Lung microvascular endothelial cell (primary cell): ENCODE measurements around the gene CENPF. TPM values are rescaled to one million over a fixed set of nuclear protein-coding genes. Genes with fewer than 3 reads are reported as not detected.

Experiments
- DNase-seq, 2 donors: peaks; one replicate each; pipeline versions ENCODE4 v3.0.0 to v3.0.0-alpha.2; 2010; ENCODE audit warnings: low read depth in 2 of 2
- total RNA-seq: library from RNA; depleted of rRNA; stranded (reverse); fragments of >200 nt; gene quantifications from 2 replicates; pipeline ENCODE4 v1.2.1, GENCODE V29; 2014

The CENPF gene
- total RNA-seq, 1 donor from 2014 or later = 6.0 TPM

DNA sequence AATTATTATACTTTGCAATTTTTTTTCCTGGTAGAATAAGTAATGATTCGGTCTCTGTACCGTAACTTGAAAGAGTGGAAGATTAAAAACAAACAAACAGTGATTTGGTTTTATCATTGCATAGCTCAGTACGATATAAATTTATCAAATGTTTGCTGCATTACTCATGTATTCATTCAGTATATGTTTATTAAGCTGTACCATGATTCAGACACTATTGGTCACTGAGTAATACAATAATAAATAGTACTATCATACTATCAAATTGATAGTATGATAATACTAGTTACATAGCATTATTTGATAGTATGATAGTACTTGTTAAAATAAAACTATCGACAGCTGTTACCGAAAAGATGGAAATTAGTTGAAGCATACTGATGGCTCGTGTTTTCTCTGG, 12.1 kb downstream of the CENPF start:
- peak in 1 of 2 donors; percentile 27 for DNase-seq

DNA sequence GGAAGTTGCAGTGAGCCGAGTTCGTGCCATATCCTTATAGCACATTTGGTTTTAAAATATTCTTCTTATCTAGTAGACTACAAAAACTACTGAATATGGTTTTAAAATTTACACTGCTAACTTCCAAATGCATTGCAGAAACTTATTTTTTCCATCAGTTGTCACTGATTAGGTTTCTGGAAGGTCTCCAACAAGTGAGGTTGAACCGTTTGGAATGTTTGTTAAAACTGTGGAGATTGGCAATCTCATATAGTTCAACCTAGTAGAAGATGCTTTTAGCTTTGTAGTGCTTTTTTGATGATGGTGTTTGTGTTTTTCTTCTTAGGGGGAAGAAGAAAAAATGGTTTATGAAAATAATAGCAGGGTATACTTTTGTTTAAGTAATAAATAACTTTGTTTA, 12.9 kb downstream of the CENPF start:
- peak; percentile 12 to 48 for DNase-seq

DNA sequence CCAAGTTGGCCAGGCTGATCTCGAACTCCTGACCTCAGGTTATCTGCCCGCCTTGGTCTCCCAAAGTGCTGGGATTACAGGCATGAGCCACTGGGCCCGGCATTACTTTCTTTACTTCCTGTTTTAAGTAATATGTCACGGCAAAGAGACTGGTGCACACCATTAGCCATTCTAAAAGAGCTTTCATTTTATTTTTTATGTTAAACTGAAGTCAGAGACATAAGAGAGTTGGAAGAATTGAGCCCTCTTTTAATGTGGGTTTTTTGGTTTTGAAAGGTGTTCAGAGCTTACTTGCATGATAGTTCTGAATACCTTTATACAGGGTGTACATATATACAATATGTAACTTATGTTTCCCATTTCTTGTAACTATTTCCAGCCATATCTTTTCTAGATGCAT, 14.3 kb downstream of the CENPF start:
- DNase-seq = no peak

DNA sequence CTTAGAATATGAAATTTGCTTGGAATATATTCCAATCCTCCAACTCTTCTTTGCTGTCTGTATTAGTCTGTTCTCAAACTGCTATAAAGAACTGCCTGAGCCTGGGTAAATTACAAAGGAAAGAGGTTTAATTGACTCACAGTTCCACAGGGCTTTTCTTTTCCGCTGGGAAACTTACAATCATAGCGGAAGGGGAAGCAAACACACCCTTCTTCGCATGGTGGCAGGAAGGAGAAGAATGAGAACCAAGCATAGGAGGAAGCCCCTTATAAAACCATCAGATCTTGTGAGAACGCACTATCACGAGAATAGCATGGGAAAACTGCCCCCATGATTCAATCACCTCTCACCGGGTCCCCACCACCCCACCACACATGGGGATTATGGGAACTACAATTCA, 14.8 kb downstream of the CENPF start:
- peak in 1 of 2 donors; percentile 76 for DNase-seq

DNA sequence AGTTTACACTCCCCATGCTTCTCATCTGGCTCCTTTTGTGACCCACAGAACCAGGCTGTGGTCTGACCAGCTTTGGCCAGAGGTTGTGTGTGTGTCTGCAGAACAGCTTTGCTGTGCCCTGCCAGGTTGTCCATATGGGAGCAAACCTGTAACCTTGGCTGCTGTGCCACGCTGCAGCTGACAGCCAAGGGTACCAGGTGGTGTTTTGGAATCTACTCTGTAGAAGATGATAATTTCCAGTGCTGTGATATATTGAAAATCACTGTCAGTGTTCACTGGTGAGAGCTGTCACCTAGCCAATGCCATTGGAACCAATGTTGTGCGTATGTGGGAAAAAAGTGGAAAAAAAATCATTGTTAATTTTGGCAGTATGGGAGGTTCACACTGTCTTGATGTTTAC, 18.2 kb downstream of the CENPF start:
- no peak for DNase-seq

DNA sequence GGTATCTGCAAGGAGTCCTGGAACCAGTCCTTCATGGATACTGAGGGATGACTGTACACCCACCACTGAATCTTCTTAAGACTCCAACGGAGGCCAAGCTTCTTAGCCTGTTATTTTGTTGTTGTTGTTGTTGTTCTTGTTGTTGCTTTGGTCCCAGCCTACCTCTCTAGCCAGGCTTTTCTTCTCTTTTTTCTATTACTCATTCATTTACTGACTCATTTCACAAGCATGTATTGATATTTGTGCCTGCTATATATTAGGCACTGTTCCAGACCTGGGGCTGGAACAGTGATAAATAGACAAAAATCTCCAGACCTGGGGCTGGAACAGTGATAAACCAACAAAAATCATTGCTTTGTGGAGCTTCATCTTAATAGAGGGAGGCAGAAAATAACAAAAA, 20.4 kb downstream of the CENPF start:
- DNase-seq = no peak

DNA sequence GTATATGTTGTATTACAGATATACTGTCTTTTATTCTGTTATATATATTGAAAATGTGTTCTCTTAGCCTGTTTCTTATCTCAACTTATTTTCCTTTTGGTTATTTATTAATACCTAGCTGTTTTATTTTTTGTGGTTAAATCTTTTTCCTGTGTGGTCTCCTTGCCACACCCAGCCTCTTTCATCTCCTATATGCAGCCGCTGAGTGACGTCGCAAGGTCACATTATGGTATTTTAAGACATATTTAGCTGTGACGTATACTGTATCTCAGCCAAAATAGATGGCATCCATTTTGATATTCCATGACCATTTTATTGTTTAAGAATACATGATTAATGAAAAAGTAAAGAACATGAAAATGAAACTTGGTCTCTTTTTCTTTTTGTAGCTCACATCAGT, 29.1 kb downstream of the CENPF start:
- no peak for DNase-seq

DNA sequence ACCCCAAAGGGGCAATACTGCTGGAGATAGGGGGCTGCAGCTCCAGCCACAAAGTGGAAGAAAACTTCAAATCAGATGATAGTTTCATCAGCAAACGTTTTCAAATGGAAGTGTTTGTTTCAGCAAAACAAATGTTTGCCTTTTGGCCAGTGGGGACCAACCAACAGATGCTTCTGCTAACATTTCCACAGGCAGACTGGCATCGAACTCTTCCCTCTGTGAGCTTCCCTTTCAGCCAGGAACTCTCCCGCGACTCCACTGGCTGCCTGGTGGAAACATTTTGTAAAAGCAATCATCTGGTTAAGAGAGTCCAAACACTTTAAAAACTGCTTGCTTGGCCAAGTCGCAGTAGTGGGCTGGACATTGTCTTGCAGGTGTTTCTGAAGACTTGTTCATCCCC, 30.7 kb downstream of the CENPF start:
- no peak for DNase-seq

DNA sequence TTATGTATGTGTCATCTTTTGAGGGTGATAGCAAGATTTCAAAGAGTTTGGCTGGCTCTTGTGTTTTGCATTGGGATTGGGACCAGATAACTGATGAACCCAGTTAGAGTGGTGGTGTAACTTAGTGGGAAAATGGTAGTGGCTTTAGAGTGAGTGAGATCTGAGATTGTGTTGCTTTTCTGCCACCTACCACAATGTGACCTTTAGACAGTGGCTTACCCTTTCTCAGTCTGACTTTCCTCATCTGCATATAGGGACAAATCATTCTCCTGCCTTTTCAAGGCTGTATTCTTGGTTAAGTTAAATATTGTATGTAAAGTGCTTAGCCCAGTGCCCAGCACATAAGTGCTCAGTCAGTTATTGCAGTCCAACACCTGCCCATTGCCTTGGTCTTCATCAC, 31.3 kb downstream of the CENPF start:
- no peak for DNase-seq

DNA sequence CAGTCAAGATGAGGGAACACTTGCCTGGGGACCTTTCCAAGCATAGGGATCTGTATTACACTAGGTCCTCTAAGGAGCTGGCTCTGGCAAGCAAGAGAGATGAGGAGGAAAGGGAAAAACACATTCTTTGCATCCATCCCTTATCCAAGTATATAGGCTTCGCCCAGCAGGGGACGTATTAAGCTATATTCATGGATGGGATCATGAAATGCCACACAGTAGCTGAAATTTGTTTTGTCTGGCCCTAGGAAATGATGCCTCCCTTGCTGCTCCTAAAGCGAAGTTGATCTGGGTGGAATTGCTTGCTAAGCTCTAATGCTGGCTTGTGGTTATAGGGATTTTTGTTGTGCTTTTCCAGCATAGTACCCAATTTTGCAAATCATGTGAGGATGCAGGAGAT, 32.1 kb downstream of the CENPF start:
- no peak for DNase-seq

DNA sequence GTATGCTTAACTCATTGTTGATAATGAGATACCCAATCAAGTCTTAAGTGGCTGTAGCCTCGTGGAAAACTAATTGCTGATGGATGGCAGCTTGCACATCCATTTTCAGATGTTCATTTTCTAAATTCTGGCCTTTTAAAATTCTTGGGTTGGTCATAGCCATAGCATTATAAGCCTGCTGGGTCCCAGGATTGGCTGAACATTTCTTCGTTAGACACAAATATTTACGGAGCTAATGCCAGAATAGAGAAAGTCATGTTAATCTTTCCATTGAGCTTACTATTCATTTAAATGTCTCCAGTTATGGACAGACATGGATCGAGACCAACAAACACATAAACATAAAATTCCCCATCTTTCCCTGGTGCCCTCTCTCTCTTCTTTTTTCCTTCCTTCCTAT, 32.5 kb downstream of the CENPF start:
- no peak for DNase-seq

DNA sequence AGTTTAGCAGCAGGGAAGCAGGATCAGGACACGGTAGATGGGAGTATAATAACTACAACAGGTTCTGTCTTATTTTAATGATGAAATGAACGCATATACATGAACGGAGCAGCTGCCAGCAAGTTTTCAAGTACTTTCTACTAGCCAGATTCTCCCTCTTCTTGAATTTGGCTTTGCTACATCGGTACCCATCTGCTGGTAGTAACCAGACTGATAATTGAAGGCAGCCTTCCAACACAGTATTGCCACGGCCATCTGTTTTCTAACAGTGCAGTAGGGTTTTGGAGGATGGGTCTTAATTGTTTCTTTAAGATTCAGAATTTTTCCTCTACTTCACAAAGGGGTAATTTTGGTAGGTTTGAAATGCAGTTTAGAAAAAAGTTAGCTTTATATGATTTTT, 33.4 kb downstream of the CENPF start:
- DNase-seq = no peak

DNA sequence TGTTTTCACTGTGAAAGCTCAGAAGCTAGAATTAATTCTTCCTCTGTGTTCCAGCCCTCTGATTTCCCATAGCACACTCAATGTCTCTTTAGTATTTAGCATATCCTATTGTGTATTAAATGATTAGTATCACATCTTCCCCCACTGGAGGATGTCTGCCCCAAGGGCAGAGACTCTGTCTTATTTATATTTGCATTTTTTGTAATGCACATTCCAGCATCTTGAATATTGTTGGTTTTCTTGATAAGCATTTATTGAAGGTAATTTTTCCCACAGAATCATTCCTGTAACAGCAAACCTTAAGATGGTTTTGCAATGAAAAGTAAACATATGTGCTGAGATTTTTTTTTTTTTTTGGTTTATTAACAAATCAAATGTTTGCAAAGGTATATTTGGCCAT, 34.1 kb downstream of the CENPF start:
- no peak for DNase-seq

DNA sequence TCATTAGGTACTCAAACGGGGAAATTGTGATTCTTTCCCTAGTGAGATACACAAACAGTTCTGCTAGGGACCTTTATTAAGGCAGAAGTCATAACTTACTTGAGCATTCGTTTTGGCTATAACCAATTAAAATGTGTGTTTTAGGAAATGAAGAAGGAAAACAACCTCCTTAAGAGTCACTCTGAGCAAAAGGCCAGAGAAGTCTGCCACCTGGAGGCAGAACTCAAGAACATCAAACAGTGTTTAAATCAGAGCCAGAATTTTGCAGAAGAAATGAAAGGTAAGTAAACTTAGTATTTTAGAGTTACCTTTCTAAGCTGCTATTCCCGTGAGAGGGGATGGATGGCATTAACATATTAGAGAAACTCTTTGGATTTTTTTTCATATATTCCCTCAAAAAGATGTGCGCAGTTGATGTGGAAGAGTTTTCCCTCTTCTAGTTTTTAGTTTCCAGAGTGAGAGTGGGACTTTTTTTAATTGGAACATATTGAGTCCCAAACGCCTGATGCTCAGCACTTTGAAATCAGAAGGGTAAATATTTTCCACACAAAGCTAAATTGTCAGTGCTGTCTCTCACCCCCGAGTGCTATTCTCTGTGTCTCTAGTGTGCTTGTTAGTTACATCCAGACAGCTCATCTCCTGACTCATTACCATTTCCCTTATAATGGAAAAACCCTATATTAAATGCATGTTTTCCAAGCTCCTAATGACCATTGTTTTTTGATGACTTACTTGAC, 34.9 kb downstream of the CENPF start:
- DNase-seq = peak; percentile 44 to 74

DNA sequence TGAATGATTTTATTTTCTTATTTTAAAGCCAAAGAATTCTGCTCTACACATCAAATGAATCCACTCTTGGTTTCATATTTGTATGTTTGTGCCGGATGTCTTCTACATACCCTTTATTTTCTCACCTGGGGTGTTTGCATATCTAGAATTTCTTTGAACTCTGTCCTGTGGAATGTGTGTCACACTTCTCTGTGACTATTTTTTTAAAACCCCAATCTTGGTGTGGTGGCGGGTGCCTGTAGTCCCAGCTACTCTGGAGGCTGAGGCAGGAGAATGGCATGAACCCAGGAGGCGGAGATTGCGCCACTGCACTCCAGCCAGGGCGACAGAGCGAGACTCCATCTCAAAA, 35.4 kb downstream of the CENPF start:
- DNase-seq = no peak

DNA sequence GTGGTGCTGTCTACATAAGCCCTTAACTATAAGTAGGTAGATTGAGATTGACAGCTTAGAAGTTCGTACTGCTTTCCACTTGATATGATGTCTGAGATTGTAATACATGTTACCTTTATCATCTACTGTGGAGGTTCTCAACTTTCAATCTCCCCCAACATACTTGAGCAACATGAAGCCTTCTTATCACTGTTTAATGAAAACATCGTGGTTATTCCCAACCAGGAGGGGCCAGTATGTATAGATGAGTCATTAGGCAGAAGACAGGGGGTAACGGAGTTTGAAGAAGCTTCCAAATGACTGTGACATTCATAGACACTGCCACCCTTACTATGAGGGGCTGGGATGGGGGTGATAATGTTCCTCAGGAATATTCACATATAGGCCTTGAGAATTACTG, 36.0 kb downstream of the CENPF start:
- no peak for DNase-seq

DNA sequence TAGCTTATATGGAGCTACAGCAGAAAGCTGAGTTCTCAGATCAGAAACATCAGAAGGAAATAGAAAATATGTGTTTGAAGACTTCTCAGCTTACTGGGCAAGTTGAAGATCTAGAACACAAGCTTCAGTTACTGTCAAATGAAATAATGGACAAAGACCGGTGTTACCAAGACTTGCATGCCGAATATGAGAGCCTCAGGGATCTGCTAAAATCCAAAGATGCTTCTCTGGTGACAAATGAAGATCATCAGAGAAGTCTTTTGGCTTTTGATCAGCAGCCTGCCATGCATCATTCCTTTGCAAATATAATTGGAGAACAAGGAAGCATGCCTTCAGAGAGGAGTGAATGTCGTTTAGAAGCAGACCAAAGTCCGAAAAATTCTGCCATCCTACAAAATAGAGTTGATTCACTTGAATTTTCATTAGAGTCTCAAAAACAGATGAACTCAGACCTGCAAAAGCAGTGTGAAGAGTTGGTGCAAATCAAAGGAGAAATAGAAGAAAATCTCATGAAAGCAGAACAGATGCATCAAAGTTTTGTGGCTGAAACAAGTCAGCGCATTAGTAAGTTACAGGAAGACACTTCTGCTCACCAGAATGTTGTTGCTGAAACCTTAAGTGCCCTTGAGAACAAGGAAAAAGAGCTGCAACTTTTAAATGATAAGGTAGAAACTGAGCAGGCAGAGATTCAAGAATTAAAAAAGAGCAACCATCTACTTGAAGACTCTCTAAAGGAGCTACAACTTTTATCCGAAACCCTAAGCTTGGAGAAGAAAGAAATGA, 37.6 kb downstream of the CENPF start:
- no peak for DNase-seq

DNA sequence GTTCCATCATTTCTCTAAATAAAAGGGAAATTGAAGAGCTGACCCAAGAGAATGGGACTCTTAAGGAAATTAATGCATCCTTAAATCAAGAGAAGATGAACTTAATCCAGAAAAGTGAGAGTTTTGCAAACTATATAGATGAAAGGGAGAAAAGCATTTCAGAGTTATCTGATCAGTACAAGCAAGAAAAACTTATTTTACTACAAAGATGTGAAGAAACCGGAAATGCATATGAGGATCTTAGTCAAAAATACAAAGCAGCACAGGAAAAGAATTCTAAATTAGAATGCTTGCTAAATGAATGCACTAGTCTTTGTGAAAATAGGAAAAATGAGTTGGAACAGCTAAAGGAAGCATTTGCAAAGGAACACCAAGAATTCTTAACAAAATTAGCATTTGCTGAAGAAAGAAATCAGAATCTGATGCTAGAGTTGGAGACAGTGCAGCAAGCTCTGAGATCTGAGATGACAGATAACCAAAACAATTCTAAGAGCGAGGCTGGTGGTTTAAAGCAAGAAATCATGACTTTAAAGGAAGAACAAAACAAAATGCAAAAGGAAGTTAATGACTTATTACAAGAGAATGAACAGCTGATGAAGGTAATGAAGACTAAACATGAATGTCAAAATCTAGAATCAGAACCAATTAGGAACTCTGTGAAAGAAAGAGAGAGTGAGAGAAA, 38.4 kb downstream of the CENPF start:
- DNase-seq = no peak

DNA sequence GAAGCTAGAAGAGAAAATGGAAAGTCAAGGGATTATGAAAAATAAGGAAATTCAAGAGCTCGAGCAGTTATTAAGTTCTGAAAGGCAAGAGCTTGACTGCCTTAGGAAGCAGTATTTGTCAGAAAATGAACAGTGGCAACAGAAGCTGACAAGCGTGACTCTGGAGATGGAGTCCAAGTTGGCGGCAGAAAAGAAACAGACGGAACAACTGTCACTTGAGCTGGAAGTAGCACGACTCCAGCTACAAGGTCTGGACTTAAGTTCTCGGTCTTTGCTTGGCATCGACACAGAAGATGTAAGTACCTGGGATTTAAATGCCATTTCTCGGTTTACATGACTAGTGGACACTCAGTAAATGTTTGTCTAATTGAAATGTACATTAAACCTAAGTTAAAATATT, 40.0 kb downstream of the CENPF start:
- DNase-seq = no peak

DNA sequence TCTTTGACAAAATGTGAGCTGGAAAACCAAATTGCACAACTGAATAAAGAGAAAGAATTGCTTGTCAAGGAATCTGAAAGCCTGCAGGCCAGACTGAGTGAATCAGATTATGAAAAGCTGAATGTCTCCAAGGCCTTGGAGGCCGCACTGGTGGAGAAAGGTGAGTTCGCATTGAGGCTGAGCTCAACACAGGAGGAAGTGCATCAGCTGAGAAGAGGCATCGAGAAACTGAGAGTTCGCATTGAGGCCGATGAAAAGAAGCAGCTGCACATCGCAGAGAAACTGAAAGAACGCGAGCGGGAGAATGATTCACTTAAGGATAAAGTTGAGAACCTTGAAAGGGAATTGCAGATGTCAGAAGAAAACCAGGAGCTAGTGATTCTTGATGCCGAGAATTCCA, 42.7 kb downstream of the CENPF start:
- no peak for DNase-seq

DNA sequence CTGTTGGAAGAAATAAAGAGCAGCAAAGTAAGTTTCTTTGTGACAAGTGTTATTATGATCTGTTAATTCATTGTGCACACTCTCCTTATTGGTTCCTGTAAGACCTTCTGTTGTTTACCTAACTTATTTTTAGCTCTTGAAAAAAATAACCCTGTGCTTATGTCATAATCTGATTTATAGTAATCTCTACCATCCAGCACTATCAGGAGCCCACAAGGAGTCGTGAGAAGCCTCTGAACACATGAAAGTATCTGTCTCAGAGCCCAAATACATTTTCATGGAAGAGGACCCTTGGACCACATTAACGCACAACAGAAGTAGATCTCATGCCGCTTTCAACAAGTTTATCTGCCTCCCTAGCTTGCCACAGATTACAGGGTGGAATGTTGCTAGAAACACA, 45.8 kb downstream of the CENPF start:
- no peak for DNase-seq

DNA sequence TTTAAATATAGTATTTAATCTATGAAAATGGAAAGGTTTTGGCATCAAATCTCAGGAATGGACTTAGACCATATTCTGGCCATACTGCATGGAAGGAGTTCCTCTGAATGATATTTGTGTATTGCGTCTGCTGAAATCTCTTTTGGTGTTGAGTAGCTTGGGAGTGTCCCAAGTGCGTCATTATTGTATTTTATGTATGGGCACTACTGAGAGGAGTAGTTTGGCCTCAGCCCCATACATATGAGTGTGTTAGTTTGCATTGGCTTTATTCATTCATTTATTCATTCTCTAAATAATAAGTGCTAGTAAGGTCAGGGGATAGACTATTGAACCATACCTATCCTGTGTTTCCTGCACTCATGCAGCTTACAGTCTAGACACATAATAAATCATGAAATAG, 46.6 kb downstream of the CENPF start:
- no peak for DNase-seq

DNA sequence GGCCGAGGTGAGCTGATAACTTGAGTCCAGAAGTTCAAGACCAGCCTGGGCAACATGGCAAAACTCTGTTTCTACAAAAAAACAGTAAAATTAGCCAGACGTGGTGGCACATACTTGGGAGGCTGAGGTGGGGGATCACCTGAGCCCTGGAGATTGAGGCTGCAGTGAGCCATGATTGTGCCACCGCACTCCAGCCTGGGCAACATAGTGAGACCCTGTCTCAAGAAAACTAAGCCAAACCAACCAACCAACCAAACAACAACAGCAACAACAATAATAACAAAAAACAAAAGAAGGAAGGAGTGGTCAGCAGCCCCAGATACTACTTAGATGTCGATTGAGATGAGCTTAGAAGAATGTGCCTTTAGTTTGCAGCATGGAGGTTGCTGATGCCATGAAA, 47.7 kb downstream of the CENPF start:
- no peak for DNase-seq
